ENCODE data around the gene FANCC.

Gene FANCC

GRCh38 chr9:95190413-95190812 is 127.1 kb downstream of the FANCC start:
- no peak for DNase-seq (ENCODE audit: low spot score)

- peak; percentile 31 for DNase-seq (ENCODE audit: low spot score)
Measured at GRCh38 chr9:95189251-95190098, 128.0 kb downstream of the FANCC start.

GRCh38 chr9:95188459-95188858 is 129.1 kb downstream of the FANCC start:
- DNase-seq (ENCODE audit: low spot score), result no peak

GRCh38 chr9:95185956-95186355 is 131.6 kb downstream of the FANCC start:
- no peak for DNase-seq (ENCODE audit: low spot score)

GRCh38 chr9:95182854-95183563 is 134.5 kb downstream of the FANCC start:
- DNase-seq (ENCODE audit: low spot score), result no peak

- DNase-seq (ENCODE audit: low spot score), result no peak
Measured at GRCh38 chr9:95181835-95182234, 135.7 kb downstream of the FANCC start.

- DNase-seq (ENCODE audit: low spot score), result no peak
Measured at GRCh38 chr9:95181226-95181818, 136.2 kb downstream of the FANCC start.

GRCh38 chr9:95177617-95178016 is 139.9 kb downstream of the FANCC start:
- DNase-seq (ENCODE audit: low spot score), result no peak

- no peak for DNase-seq (ENCODE audit: low spot score)
Measured at GRCh38 chr9:95176755-95177319, 140.7 kb downstream of the FANCC start.

GRCh38 chr9:95175523-95175922 is 142.0 kb downstream of the FANCC start:
- no peak for DNase-seq (ENCODE audit: low spot score)

- DNase-seq (ENCODE audit: low spot score), result no peak
Measured at GRCh38 chr9:95174038-95174437, 143.5 kb downstream of the FANCC start.

- DNase-seq (ENCODE audit: low spot score), result no peak
Measured at GRCh38 chr9:95171596-95171995, 145.9 kb downstream of the FANCC start.

GRCh38 chr9:95171001-95171400 is 146.5 kb downstream of the FANCC start:
- DNase-seq (ENCODE audit: low spot score), result no peak

GRCh38 chr9:95167998-95168397 is 149.5 kb downstream of the FANCC start:
- no peak for DNase-seq (ENCODE audit: low spot score)

GRCh38 chr9:95165004-95165403 is 152.5 kb downstream of the FANCC start:
- DNase-seq (ENCODE audit: low spot score), result no peak

- no peak for DNase-seq (ENCODE audit: low spot score)
Measured at GRCh38 chr9:95157481-95158151, 159.9 kb downstream of the FANCC start.

- no peak for DNase-seq (ENCODE audit: low spot score)
Measured at GRCh38 chr9:95156074-95156473, 161.4 kb downstream of the FANCC start.

- no peak for DNase-seq (ENCODE audit: low spot score)
Measured at GRCh38 chr9:95155220-95155619, 162.3 kb downstream of the FANCC start.

GRCh38 chr9:95150903-95151302 is 166.6 kb downstream of the FANCC start:
- DNase-seq (ENCODE audit: low spot score), result no peak

- no peak for DNase-seq (ENCODE audit: low spot score)
Measured at GRCh38 chr9:95148208-95148520, 169.3 kb downstream of the FANCC start.

- DNase-seq (ENCODE audit: low spot score), result no peak
Measured at GRCh38 chr9:95147452-95148207, 169.9 kb downstream of the FANCC start.

Data from putamen (tissue), 1 donor.